HFF-Myc (cell line): ENCODE data around the gene NELL1.

Source experiments
- DNase-seq: peaks from one replicate; pipeline ENCODE4 v3.0.0-alpha.2; 2011; ENCODE audit warnings: low read depth; ENCODE audit errors: extremely low read depth
- H3K4me3 ChIP-seq: replicated peaks from 2 replicates; pipeline ENCODE4 v1.5.1; 2011; ENCODE audit warnings: low read depth, mild to moderate bottlenecking, control low read depth, low read length
- CTCF ChIP-seq: IDR thresholded peaks from 2 replicates; pipeline ENCODE4 v1.5.1; 2012; ENCODE audit warnings: mild to moderate bottlenecking, low read depth, low read length, control low read depth; ENCODE audit errors: missing control alignments

NELL1 gene

GRCh38 chr11:21480240-21480639, 810.9 kb downstream of the NELL1 start:
- no peak for TF ChIP-seq CTCF
- no peak overlapping the region for H3K4me3 ChIP-seq
- no peak for DNase-seq

- no peak for DNase-seq
- no peak for TF ChIP-seq CTCF
- no peak overlapping the region for H3K4me3 ChIP-seq
These were observed 811.9 kb downstream of the NELL1 start for GRCh38 chr11:21481255-21481654.

- no peak overlapping the region for H3K4me3 ChIP-seq
- TF ChIP-seq CTCF, result no peak
- no peak for DNase-seq
These were observed 814.7 kb downstream of the NELL1 start for GRCh38 chr11:21484039-21484438.

GRCh38 chr11:21485006-21485405, 815.6 kb downstream of the NELL1 start:
- no peak for TF ChIP-seq CTCF
- no peak overlapping the region for H3K4me3 ChIP-seq
- DNase-seq, result no peak

- no peak for TF ChIP-seq CTCF
- H3K4me3 ChIP-seq, result no peak overlapping the region
- no peak for DNase-seq
These were observed 816.0 kb downstream of the NELL1 start for GRCh38 chr11:21485426-21485825.

- DNase-seq, result no peak
- TF ChIP-seq CTCF, result no peak
- H3K4me3 ChIP-seq, result no peak overlapping the region
These were observed 820.2 kb downstream of the NELL1 start for GRCh38 chr11:21489416-21490115.

- H3K4me3 ChIP-seq, result no peak overlapping the region
- no peak for DNase-seq
These were observed 823.5 kb downstream of the NELL1 start for GRCh38 chr11:21492931-21493330.

More at GRCh38 chr11:21492931-21493330, 823.5 kb downstream of the NELL1 start:
- no peak for TF ChIP-seq CTCF
